Keratinocyte (primary cell): ENCODE results near the gene MADD. TPM values are rescaled to one million over a fixed set of nuclear protein-coding genes. Genes with fewer than 3 reads are reported as not detected.

Source experiments
- DNase-seq: peaks from one replicate; pipeline ENCODE4 v3.0.0-alpha.2; 2011; ENCODE audit warnings: low read depth, missing footprints, low spot score
- FAIRE-seq: peaks from 2 replicates; lab custom pipeline; 2011; peaks lifted over from hg19 to GRCh38; lab: Jason Lieb, UNC
- H2AFZ ChIP-seq: 2 replicates; pipeline ENCODE4 v1.6.0; 2012; ENCODE audit warnings: low read length, control low read depth, inconsistent platforms; ENCODE audit not compliant: control insufficient read depth
- H3K27ac ChIP-seq: 2 replicates; pipeline ENCODE4 v1.5.1; 2011; ENCODE audit warnings: low read length; ENCODE audit not compliant: control insufficient read depth, insufficient read depth
- H3K27me3 ChIP-seq: 3 replicates; pipeline ENCODE4 v1.6.0; 2011; ENCODE audit warnings: low read length; ENCODE audit not compliant: control insufficient read depth, insufficient read depth; ENCODE audit errors: extremely low read depth
- H3K36me3 ChIP-seq, 2 experiments: 2 replicates in 1 of 2; 3 replicates in 1 of 2; pipeline ENCODE4 v1.5.1; 2011; ENCODE audit warnings: low read length in 2 of 2, mild to moderate bottlenecking in 1 of 2; ENCODE audit not compliant: control insufficient read depth in 2 of 2, insufficient read depth in 2 of 2; ENCODE audit errors: extremely low read depth in 1 of 2
- H3K4me1 ChIP-seq: 3 replicates; pipeline ENCODE4 v1.5.1; 2011; ENCODE audit warnings: low read length; ENCODE audit not compliant: control insufficient read depth, insufficient read depth; ENCODE audit errors: extremely low read depth
- H3K4me2 ChIP-seq: 3 replicates; pipeline ENCODE4 v1.6.0; 2011; ENCODE audit warnings: low read depth, low read length; ENCODE audit not compliant: control insufficient read depth, insufficient read depth; ENCODE audit errors: extremely low read depth
- H3K4me3 ChIP-seq, 3 experiments: fragments of 200-600 bp in 1 of 3; sonication (generic) in 1 of 3; 2 replicates in 2 of 3; 3 replicates in 1 of 3; pipeline ENCODE4 v1.5.1; 2011 to 2016; ENCODE audit warnings: low read length in 3 of 3, mild to moderate bottlenecking in 3 of 3, control low read depth in 2 of 3, inconsistent platforms in 1 of 3, low read depth in 1 of 3, mixed read lengths in 1 of 3, mixed run types in 1 of 3, moderate library complexity in 1 of 3; ENCODE audit not compliant: control insufficient read depth in 2 of 3, insufficient read depth in 2 of 3; ENCODE audit errors: extremely low read depth in 1 of 3
- H3K79me2 ChIP-seq: 2 replicates; pipeline ENCODE4 v1.6.0; 2012; ENCODE audit warnings: low read length; ENCODE audit not compliant: control insufficient read depth, insufficient read depth
- H3K9ac ChIP-seq: 3 replicates; pipeline ENCODE4 v1.6.0; 2011; ENCODE audit warnings: low read length; ENCODE audit not compliant: control insufficient read depth, insufficient read depth; ENCODE audit errors: extremely low read depth
- H3K9me1 ChIP-seq: 3 replicates; pipeline ENCODE4 v1.6.0; 2011; ENCODE audit warnings: low read length; ENCODE audit not compliant: control insufficient read depth, insufficient read depth; ENCODE audit errors: extremely low read depth
- H3K9me3 ChIP-seq: 2 replicates; pipeline ENCODE4 v1.5.1; 2012; ENCODE audit warnings: low read depth, low read length; ENCODE audit not compliant: control insufficient read depth
- H4K20me1 ChIP-seq: 3 replicates; pipeline ENCODE4 v1.6.0; 2011; ENCODE audit warnings: low read length; ENCODE audit not compliant: control insufficient read depth, insufficient read depth; ENCODE audit errors: extremely low read depth
- CTCF ChIP-seq, 3 experiments: IDR thresholded peaks in 1 of 3; conservative IDR thresholded peaks in 1 of 3; optimal IDR thresholded peaks in 1 of 3; 2 replicates in 2 of 3; 3 replicates in 1 of 3; pipeline versions ENCODE3 to v1.5.1; 2011; ENCODE audit warnings: low read length in 3 of 3, mild to moderate bottlenecking in 3 of 3, moderate library complexity in 2 of 3, control low read depth in 1 of 3, inconsistent platforms in 1 of 3; ENCODE audit not compliant: insufficient read depth in 2 of 3; ENCODE audit errors: extremely low read depth in 1 of 3
- EZH2 ChIP-seq: IDR thresholded peaks from one replicate; pipeline ENCODE4 v1.6.1; 2012; ENCODE audit warnings: inconsistent platforms, mild to moderate bottlenecking, low read length, moderate library complexity
- dilution Hi-C: fragments of 300-500 bp; cut with MboI; formaldehyde crosslinking; loops from one replicate; pipeline ENCODE4 v1.7.0; 2020; ENCODE audit warnings: low sequenced_read_pairs; ENCODE audit not compliant: extremely low pct_ligation_motif_present
- polyA plus RNA-seq, 5 experiments: library from polyadenylated mRNA; depleted of rRNA in 3 of 5; stranded (reverse) in 3 of 5; stranded (forward) in 1 of 5; unstranded in 1 of 5; fragments of >200 nt; gene quantifications; 1 replicate in 1 of 5; 2 replicates in 3 of 5; 3 replicates in 1 of 5; pipeline versions ENCODE4 v1.2.1 to v1.2.3, GENCODE V29; 2011 to 2012; ENCODE audit warnings: missing spikeins in 2 of 5, low read depth in 1 of 5, low replicate concordance in 1 of 5

Gene MADD
- polyA plus RNA-seq, 1 donor (not counting 4 experiments of a cell fraction or from before 2014, with no cell fraction given), result 11.9 TPM

GRCh38 chr11:47254386-47254785 is 15.5 kb upstream of the MADD start:
- no peak overlapping the region for H3K27ac ChIP-seq
- dilution Hi-C loops, result no loop called here
- H3K9ac ChIP-seq, result no peak overlapping the region
- no peaks in the 10 kb centered on the region for H3K27me3 ChIP-seq
- peaks cover 6% of the 10 kb centered on the region for H3K79me2 ChIP-seq
- H3K4me2 ChIP-seq, result no peak overlapping the region
- H3K4me3 ChIP-seq, result no peak overlapping the region
- peaks cover 17% of the 10 kb centered on the region for H3K4me1 ChIP-seq
- H4K20me1 ChIP-seq, result no peaks in the 10 kb centered on the region
- DNase-seq (no peak), FAIRE-seq (no peak)
- no peaks in the 10 kb centered on the region for H3K36me3 ChIP-seq
- no peaks in the 10 kb centered on the region for H3K9me3 ChIP-seq
- no peak overlapping the region for H2AFZ ChIP-seq
- TF ChIP-seq EZH2, result no peak
- TF ChIP-seq CTCF (optimal IDR thresholded peaks at IDR 0.05 in 1 of 3, IDR thresholded peaks at IDR 0.05 in 1 of 3, conservative IDR thresholded peaks at IDR 0.05 in 1 of 3; ENCODE audit: extremely low read depth in 1 of 3, insufficient read depth in 2 of 3, low read length in 3 of 3), result no peak
- no peaks in the 10 kb centered on the region for H3K9me1 ChIP-seq

- DNase-seq (no peak), FAIRE-seq (no peak)
- Histone ChIP-seq H3K4me2 (no peak overlapping the region), H3K9me1 (no peaks in the 10 kb centered on the region), H3K9ac (no peak overlapping the region), H3K79me2 (no peaks in the 10 kb centered on the region), H2AFZ (no peak overlapping the region), H3K9me3 (no peaks in the 10 kb centered on the region), H3K27ac (no peak overlapping the region), H3K4me1 (peaks cover 14% of the 10 kb centered on the region), H3K36me3 (no peaks in the 10 kb centered on the region), H4K20me1 (no peaks in the 10 kb centered on the region), H3K4me3 (no peak overlapping the region), H3K27me3 (no peaks in the 10 kb centered on the region)
- TF ChIP-seq EZH2, result no peak
- no peak for TF ChIP-seq CTCF (optimal IDR thresholded peaks at IDR 0.05 in 1 of 3, IDR thresholded peaks at IDR 0.05 in 1 of 3, conservative IDR thresholded peaks at IDR 0.05 in 1 of 3; ENCODE audit: extremely low read depth in 1 of 3, insufficient read depth in 2 of 3, low read length in 3 of 3)
- dilution Hi-C loops, result no loop called here
Observed at GRCh38 chr11:47256374-47256773, 13.6 kb upstream of the MADD start.
